ENCODE data around the gene CPA1. TPM values are rescaled to one million over a fixed set of nuclear protein-coding genes. Genes with fewer than 3 reads are reported as not detected.

CPA1 gene
- total RNA-seq, 1 experiment from 2014 or later = not detected

DNA sequence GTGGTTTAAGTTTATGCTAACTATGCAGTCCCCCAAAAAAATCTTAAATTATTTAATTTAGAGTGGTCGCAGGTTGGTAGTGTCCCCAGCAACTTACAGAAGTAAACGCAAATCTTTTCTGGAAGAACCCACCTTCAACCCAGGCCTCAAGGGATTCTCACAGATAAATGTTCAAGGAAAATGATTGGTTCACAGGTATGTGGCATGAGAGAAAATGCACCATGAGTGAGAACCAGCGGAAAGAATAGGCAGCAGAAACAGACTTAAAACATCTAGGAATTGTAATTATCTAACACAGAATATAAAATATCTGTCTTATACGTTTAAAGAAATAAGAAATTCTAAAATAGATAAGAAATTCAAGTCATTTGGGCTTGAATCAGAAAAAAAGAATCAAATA lies 38.4 kb upstream of the CPA1 start:
- no peak overlapping the region for H3K14ac ChIP-seq (ENCODE audit: insufficient read depth, low read length)
- H3K36me3 Mint-ChIP-seq (ENCODE audit: insufficient read depth in 1 of 3, low read depth in 3 of 3) = no peaks in the 10 kb centered on the region

More for the DNA sequence above, 38.4 kb upstream of the CPA1 start:
- Histone ChIP-seq H2AFZ (ENCODE audit: low read length) (no peak overlapping the region), H2AK5ac (ENCODE audit: insufficient read length, low read length) (no peak overlapping the region), H2BK120ac (ENCODE audit: low read depth, low read length, poor library complexity, severe bottlenecking) (no peak overlapping the region), H3K79me1 (ENCODE audit: insufficient read depth, low read depth, low read length, poor library complexity, severe bottlenecking) (no peaks in the 10 kb centered on the region), H2BK20ac (ENCODE audit: low read depth, low read length, poor library complexity, severe bottlenecking) (no peak overlapping the region), H3K56ac (ENCODE audit: insufficient read length, low read depth, low read length) (no peak overlapping the region), H3K23me2 (ENCODE audit: insufficient read length, low read depth, low read length, poor library complexity, severe bottlenecking) (no peaks in the 10 kb centered on the region), H3K23ac (ENCODE audit: insufficient read length, low read depth, low read length) (no peak overlapping the region), H2BK15ac (ENCODE audit: low read depth, low read length) (no peak overlapping the region), H3K79me2 (ENCODE audit: insufficient read depth, low read length) (no peaks in the 10 kb centered on the region), H4K5ac (ENCODE audit: insufficient read length, low read depth, low read length) (no peak overlapping the region), H4K91ac (ENCODE audit: insufficient read length, low read depth, low read length) (no peak overlapping the region), H3K9ac (ENCODE audit: extremely low read depth, insufficient read length, low read length) (no peak overlapping the region), H3K9me3 (ENCODE audit: control insufficient read depth, low read depth, low read length) (no peaks in the 10 kb centered on the region), H2BK12ac (ENCODE audit: insufficient read length, low read depth, low read length) (no peak overlapping the region), H3T11ph (ENCODE audit: low read length) (no peak overlapping the region), H3K27ac (ENCODE audit: insufficient read length, low read depth, low read length) (no peak overlapping the region), H4K20me1 (ENCODE audit: control insufficient read depth, insufficient read depth, insufficient read length) (no peaks in the 10 kb centered on the region), H4K8ac (replicated peaks; ENCODE audit: insufficient read length, low read depth, low read length) (no peak overlapping the region), H3K4ac (ENCODE audit: low read depth, low read length) (no peak overlapping the region), H3K4me1 (ENCODE audit: insufficient read depth, low read length) (peaks cover 13% of the 10 kb centered on the region), H3K4me2 (ENCODE audit: insufficient read depth, insufficient read length, low read length) (no peak overlapping the region), H3K18ac (ENCODE audit: insufficient read length, low read depth, low read length) (no peak overlapping the region), H3K27me3 (ENCODE audit: insufficient read depth, low read length) (no peaks in the 10 kb centered on the region), H2BK5ac (ENCODE audit: insufficient read length, low read length) (no peak overlapping the region)
- no peak for DNase-seq
- no CpG with 5 or more reads among the region's 4 CpGs for WGBS (ENCODE audit: extremely low coverage, insufficient read length, low lambda C conversion rate)
- Mint-ChIP-seq H3K4me1 (peaks cover 37 to 42% of the 10 kb centered on the region in 2 experiments), H3K4me3 (no peak overlapping the region), H3K9me3 (no peaks in the 10 kb centered on the region; a peak in 1 of 5 replicates), H3K27me3 (ENCODE audit: low read depth) (no peaks in the 10 kb centered on the region), H3K27ac (no peak overlapping the region)
- TF ChIP-seq CTCF (conservative IDR thresholded peaks at IDR 0.05) = no peak
